ENCODE measurements around the gene ADGRB2.

Gene ADGRB2

GRCh38 chr1:31800674-31800967, 36.5 kb upstream of the ADGRB2 start:
- no peaks in the 10 kb centered on the region for H4K20me1 ChIP-seq (ENCODE audit: insufficient read depth, low read length)
- H3K27ac ChIP-seq (ENCODE audit: low read length) = no peak overlapping the region
- no peaks in the 10 kb centered on the region for H3K4me1 ChIP-seq (ENCODE audit: low read length)
- no peaks in the 10 kb centered on the region for H3K9me3 ChIP-seq (replicated peaks; ENCODE audit: insufficient read depth, low read length)
- no peaks in the 10 kb centered on the region for H3K9me2 ChIP-seq (replicated peaks; ENCODE audit: insufficient read depth, low read length)
- DNase-seq = no peak
- no peak overlapping the region for H3K4me3 ChIP-seq (ENCODE audit: low read length)
- peaks cover 65% of the 10 kb centered on the region for H3K27me3 ChIP-seq (replicated peaks; ENCODE audit: insufficient read depth, low read length)
- no peak overlapping the region for H2AFZ ChIP-seq (ENCODE audit: low read length)
- H3K9ac ChIP-seq (ENCODE audit: low read length) = no peak overlapping the region
- no peak for TF ChIP-seq EZH2 (optimal IDR thresholded peaks at IDR 0.05; ENCODE audit: low read depth, low read length)
- TF ChIP-seq CTCF (IDR thresholded peaks at IDR 0.05; ENCODE audit: low read length) = no peak
- H3K36me3 ChIP-seq (replicated peaks; ENCODE audit: insufficient read depth, low read length) = no peaks in the 10 kb centered on the region
- no peaks in the 10 kb centered on the region for H3F3A ChIP-seq (ENCODE audit: insufficient read depth, low read length)
- no peak overlapping the region for H3K4me2 ChIP-seq (ENCODE audit: low read depth, low read length)
- H3K79me2 ChIP-seq (ENCODE audit: low read length) = no peaks in the 10 kb centered on the region

- Histone ChIP-seq H3K9me2 (replicated peaks; ENCODE audit: insufficient read depth, low read length) (no peaks in the 10 kb centered on the region), H3F3A (ENCODE audit: insufficient read depth, low read length) (no peaks in the 10 kb centered on the region), H3K4me2 (ENCODE audit: low read depth, low read length) (no peak overlapping the region), H3K27ac (ENCODE audit: low read length) (no peak overlapping the region), H2AFZ (ENCODE audit: low read length) (no peak overlapping the region), H3K79me2 (ENCODE audit: low read length) (no peaks in the 10 kb centered on the region), H3K27me3 (replicated peaks; ENCODE audit: insufficient read depth, low read length) (peaks cover 64% of the 10 kb centered on the region), H3K36me3 (replicated peaks; ENCODE audit: insufficient read depth, low read length) (no peaks in the 10 kb centered on the region), H3K9me3 (replicated peaks; ENCODE audit: insufficient read depth, low read length) (no peaks in the 10 kb centered on the region), H4K20me1 (ENCODE audit: insufficient read depth, low read length) (no peaks in the 10 kb centered on the region), H3K4me1 (ENCODE audit: low read length) (no peaks in the 10 kb centered on the region), H3K4me3 (ENCODE audit: low read length) (no peak overlapping the region), H3K9ac (ENCODE audit: low read length) (no peak overlapping the region)
- DNase-seq = no peak
- no peak for TF ChIP-seq EZH2 (optimal IDR thresholded peaks at IDR 0.05; ENCODE audit: low read depth, low read length)
- TF ChIP-seq EZH2phosphoT487 (IDR thresholded peaks at IDR 0.05; ENCODE audit: low read length) = no peak
- no peak for TF ChIP-seq CTCF (IDR thresholded peaks at IDR 0.05; ENCODE audit: low read length)
Observed at GRCh38 chr1:31799895-31800673, 35.9 kb upstream of the ADGRB2 start.

- Histone ChIP-seq H3K4me2 (ENCODE audit: low read depth, low read length) (no peak overlapping the region), H3K27ac (ENCODE audit: low read length) (no peak overlapping the region), H3K9me3 (replicated peaks; ENCODE audit: insufficient read depth, low read length) (no peaks in the 10 kb centered on the region), H3K4me3 (ENCODE audit: low read length) (no peak overlapping the region), H3K9ac (ENCODE audit: low read length) (no peak overlapping the region), H3K4me1 (ENCODE audit: low read length) (no peaks in the 10 kb centered on the region), H2AFZ (ENCODE audit: low read length) (no peak overlapping the region), H4K20me1 (ENCODE audit: insufficient read depth, low read length) (no peaks in the 10 kb centered on the region), H3K27me3 (replicated peaks; ENCODE audit: insufficient read depth, low read length) (peaks cover 64% of the 10 kb centered on the region), H3K79me2 (ENCODE audit: low read length) (no peaks in the 10 kb centered on the region), H3K9me2 (replicated peaks; ENCODE audit: insufficient read depth, low read length) (no peaks in the 10 kb centered on the region), H3K36me3 (replicated peaks; ENCODE audit: insufficient read depth, low read length) (no peaks in the 10 kb centered on the region), H3F3A (ENCODE audit: insufficient read depth, low read length) (no peaks in the 10 kb centered on the region)
- no peak for DNase-seq
- TF ChIP-seq EZH2 (optimal IDR thresholded peaks at IDR 0.05; ENCODE audit: low read depth, low read length) (no peak), CTCF (IDR thresholded peaks at IDR 0.05; ENCODE audit: low read length) (no peak), EZH2phosphoT487 (IDR thresholded peaks at IDR 0.05; ENCODE audit: low read length) (no peak)
Observed at GRCh38 chr1:31799196-31799894, 35.2 kb upstream of the ADGRB2 start.

Measured in MM.1S (cell line).